Measurements from ENCODE around the gene ZNF546. TPM values are rescaled to one million over a fixed set of nuclear protein-coding genes. Genes with fewer than 3 reads are reported as not detected.

The ZNF546 gene
- polyA plus RNA-seq, 2 of the 4 experiments (the other 2 are of a cell fraction), result 3.8 to 6.4 TPM

- ChIA-PET POLR2A (interaction anchor here (0.7 to 2.0 kb wide), 29 partner anchors 9 to 1138 kb away, joined by 3 to 31 read pairs (median 6); partner anchors contain the start of genes DYRK1B, FBL, RPS16 and ZNF546), CTCF (interaction anchor here (0.6 to 7.7 kb wide), 81 partner anchors 9 to 1478 kb away, joined by 3 to 137 read pairs (median 7); partner anchors contain the start of genes DYRK1B, FBL, FCGBP and LEUTX)
- TF ChIP-seq HDAC2 (IDR thresholded peaks at IDR 0.05) (no peak), HMGXB4 (CRISPR knock-in tag; IDR thresholded peaks at IDR 0.05; ENCODE audit: borderline replicate concordance) (0 out of 2 replicates have a peak, but pooled peaks have one; percentile 30), TFCP2L1 (CRISPR knock-in tag; IDR thresholded peaks at IDR 0.05) (peak; percentile 21; the same call in 1 of the 2 replicates), TP53 (CRISPR knock-in tag; IDR thresholded peaks at IDR 0.05) (peak; percentile 13; the same call in 1 of the 2 replicates), HOXB13 (CRISPR knock-in tag; IDR thresholded peaks at IDR 0.05; ENCODE audit: low read depth) (0 out of 2 replicates have a peak, but pooled peaks have one; percentile 20), SMC3 (IDR thresholded peaks at IDR 0.05) (no peak), EHF (CRISPR knock-in tag; IDR thresholded peaks at IDR 0.05) (no peak), ELK1 (IDR thresholded peaks at IDR 0.05; ENCODE audit: low read depth, low read length) (no peak)
- H3K9me3 ChIP-seq, result no peaks in the 10 kb centered on the region
- H3K4me1 ChIP-seq, result peaks cover 18% of the 10 kb centered on the region
- 6% methylated on average over 11 of the region's 11 CpGs for WGBS (ENCODE audit: missing lambda C conversion rate)
- peak overlapping the region; percentile 73 for H3K4me2 ChIP-seq
- H3K4me3 ChIP-seq, result peak overlapping the region; percentile 70
- no peak for DNase-seq (ENCODE audit: low read depth in 1 of 2, low spot score in 1 of 2)
- H3K27ac ChIP-seq, result peak overlapping the region; percentile 91
- peak in 1 of 2 experiments; percentile 62; a peak in 4 of 6 replicates for ATAC-seq
- FAIRE-seq, result no peak
Observed at GRCh38 chr19:39970425-39970674, 26.5 kb upstream of the ZNF546 start.

DNA sequence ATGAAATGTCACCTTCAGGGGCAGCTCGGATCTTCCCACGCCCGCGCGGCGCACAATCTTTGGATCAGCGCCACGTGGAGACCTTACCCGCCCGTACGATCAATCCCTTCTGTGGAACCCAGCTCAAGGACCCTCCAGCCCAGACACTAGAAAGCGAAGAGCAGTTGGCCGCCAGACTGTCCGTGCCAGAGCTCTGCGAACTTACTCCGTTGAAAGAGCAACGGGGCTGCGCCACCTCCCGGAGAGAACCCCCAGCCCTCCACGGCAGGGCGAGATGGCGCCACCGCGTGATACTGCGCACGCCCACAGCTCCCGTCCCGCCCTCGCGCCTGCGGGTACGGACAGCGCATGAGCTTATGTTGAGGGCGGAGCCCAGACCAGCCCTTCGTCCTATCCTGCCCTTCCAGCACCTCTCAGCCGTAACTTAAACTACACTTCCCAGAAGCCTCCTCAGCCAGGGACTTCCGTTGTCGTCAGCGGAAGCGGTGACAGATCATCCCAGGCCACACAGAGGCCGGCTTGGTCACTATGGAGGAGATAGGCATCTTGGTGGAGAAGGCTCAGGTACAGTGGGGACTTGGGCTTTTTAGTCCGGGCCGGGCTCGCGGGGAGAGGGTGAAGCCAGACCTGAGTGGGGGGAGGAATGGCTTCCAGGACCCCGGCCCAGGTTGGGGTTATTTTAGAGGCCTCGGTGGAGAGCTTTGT lies 26.0 kb upstream of the ZNF546 start, which contains the start of gene PSMC4:
Gene PSMC4, plus strand, starts transcription at position 491 of the 705 bp plus-strand sequence. Its CDS starts 38 bp downstream, at position 529.
- DNase-seq (ENCODE audit: low read depth in 1 of 2, low spot score in 1 of 2), result peak; percentile 100
- Histone ChIP-seq H3K4me3 (peak within 1 kb of the TSS; percentile 70), H3K9me3 (no peaks in the 10 kb centered on the region), H3K27ac (peak within 1 kb of the TSS; percentile 91), H3K4me2 (peak within 1 kb of the TSS; percentile 94), H3K4me1 (peaks cover 18% of the 10 kb centered on the region)
- FAIRE-seq, result peak; percentile 100
- ChIA-PET POLR2A (interaction anchor here (0.7 to 2.0 kb wide), 31 partner anchors 8 to 1139 kb away, joined by 3 to 31 read pairs (median 6); partner anchors contain the start of genes DYRK1B, FBL, RPS16 and ZNF546), CTCF (interaction anchor here (0.5 to 7.7 kb wide), 87 partner anchors 10 to 1478 kb away, joined by 3 to 137 read pairs (median 6); partner anchors contain the start of genes DYRK1B, FBL, FCGBP and LEUTX)
- ATAC-seq, result peak; percentile 97 to 99
- under 1% methylated on average over 46 of the region's 47 CpGs for WGBS (ENCODE audit: missing lambda C conversion rate)
- TF ChIP-seq NPAS2 (CRISPR knock-in tag; IDR thresholded peaks at IDR 0.05; ENCODE audit: borderline replicate concordance) (no peak), POLR2AphosphoS2 (conservative IDR thresholded peaks at IDR 0.05; ENCODE audit: low read length) (no peak), EHMT2 (IDR thresholded peaks at IDR 0.05; ENCODE audit: low read depth) (no peak), FOSL2 (IDR thresholded peaks at IDR 0.05) (no peak), FOSL2 (CRISPR knock-in tag; IDR thresholded peaks at IDR 0.05) (peak; percentile 42; the same call in 1 of the 2 replicates), ZFP36 (IDR thresholded peaks at IDR 0.05; ENCODE audit: borderline replicate concordance, partially characterized antibody) (no peak), RAD21 (conservative IDR thresholded peaks at IDR 0.05 in 1 of 2, IDR thresholded peaks at IDR 0.05 in 1 of 2) (peak; percentile 99 to 100), KDM5A (IDR thresholded peaks at IDR 0.05) (peak; percentile 92), TP53 (CRISPR knock-in tag; IDR thresholded peaks at IDR 0.05) (peak; percentile 66; the same call in 1 of the 2 replicates), MYC (IDR thresholded peaks at IDR 0.05; ENCODE audit: borderline replicate concordance, low read length) (peak; percentile 97), GATA3 (IDR thresholded peaks at IDR 0.05; ENCODE audit: borderline replicate concordance) (peak; percentile 48), BCL3 (IDR thresholded peaks at IDR 0.05) (peak; percentile 91; the same call in 2 of the 3 replicates), RARB (CRISPR knock-in tag; IDR thresholded peaks at IDR 0.05) (0 out of 2 replicates have a peak, but pooled peaks have one; percentile 30), JUN (IDR thresholded peaks at IDR 0.05) (peak; percentile 85 to 89), HOXB5 (CRISPR knock-in tag; IDR thresholded peaks at IDR 0.05) (0 out of 2 replicates have a peak, but pooled peaks have one; percentile 38), EP300 (IDR thresholded peaks at IDR 0.05) (no peak)
- TF ChIP-seq, protein P1, sequence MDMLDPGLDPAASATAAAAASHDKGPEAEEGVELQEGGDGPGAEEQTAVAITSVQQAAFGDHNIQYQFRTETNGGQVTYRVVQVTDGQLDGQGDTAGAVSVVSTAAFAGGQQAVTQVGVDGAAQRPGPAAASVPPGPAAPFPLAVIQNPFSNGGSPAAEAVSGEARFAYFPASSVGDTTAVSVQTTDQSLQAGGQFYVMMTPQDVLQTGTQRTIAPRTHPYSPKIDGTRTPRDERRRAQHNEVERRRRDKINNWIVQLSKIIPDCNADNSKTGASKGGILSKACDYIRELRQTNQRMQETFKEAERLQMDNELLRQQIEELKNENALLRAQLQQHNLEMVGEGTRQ (IDR thresholded peaks at IDR 0.05), result peak; percentile 75
- TF ChIP-seq, protein P2, sequence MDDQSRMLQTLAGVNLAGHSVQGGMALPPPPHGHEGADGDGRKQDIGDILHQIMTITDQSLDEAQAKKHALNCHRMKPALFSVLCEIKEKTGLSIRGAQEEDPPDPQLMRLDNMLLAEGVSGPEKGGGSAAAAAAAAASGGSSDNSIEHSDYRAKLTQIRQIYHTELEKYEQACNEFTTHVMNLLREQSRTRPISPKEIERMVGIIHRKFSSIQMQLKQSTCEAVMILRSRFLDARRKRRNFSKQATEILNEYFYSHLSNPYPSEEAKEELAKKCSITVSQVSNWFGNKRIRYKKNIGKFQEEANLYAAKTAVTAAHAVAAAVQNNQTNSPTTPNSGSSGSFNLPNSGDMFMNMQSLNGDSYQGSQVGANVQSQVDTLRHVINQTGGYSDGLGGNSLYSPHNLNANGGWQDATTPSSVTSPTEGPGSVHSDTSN (IDR thresholded peaks at IDR 0.05), result peak; percentile 23; the same call in 1 of the 2 replicates
- TF ChIP-seq, protein P3, sequence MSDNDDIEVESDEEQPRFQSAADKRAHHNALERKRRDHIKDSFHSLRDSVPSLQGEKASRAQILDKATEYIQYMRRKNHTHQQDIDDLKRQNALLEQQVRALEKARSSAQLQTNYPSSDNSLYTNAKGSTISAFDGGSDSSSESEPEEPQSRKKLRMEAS (IDR thresholded peaks at IDR 0.05), result peak; percentile 99
- TF ChIP-seq, protein P4, sequence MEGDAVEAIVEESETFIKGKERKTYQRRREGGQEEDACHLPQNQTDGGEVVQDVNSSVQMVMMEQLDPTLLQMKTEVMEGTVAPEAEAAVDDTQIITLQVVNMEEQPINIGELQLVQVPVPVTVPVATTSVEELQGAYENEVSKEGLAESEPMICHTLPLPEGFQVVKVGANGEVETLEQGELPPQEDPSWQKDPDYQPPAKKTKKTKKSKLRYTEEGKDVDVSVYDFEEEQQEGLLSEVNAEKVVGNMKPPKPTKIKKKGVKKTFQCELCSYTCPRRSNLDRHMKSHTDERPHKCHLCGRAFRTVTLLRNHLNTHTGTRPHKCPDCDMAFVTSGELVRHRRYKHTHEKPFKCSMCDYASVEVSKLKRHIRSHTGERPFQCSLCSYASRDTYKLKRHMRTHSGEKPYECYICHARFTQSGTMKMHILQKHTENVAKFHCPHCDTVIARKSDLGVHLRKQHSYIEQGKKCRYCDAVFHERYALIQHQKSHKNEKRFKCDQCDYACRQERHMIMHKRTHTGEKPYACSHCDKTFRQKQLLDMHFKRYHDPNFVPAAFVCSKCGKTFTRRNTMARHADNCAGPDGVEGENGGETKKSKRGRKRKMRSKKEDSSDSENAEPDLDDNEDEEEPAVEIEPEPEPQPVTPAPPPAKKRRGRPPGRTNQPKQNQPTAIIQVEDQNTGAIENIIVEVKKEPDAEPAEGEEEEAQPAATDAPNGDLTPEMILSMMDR (IDR thresholded peaks at IDR 0.05), result peak; percentile 99
